Hematopoietic multipotent progenitor cell treated with erythropoietin and hydrocortisone succinate and interleukin-3 and kit ligand, for 17 days (in vitro differentiated cells): ENCODE data around the gene TWSG1.
"Not testable (repeated sequence)": the region's sequence is repeated elsewhere in the genome, so short reads cannot be mapped to it uniquely, and the experiment has no call there.

Experiments
- DNase-seq: peaks from one replicate; pipeline ENCODE4 v3.0.0-alpha.2; 2015; ENCODE audit warnings: low spot score

The TWSG1 gene

GRCh38 chr18:9335697-9336045 is 1.1 kb downstream of the TWSG1 start:
- DNase-seq: no peak

- DNase-seq: no peak
These were observed 2.3 kb downstream of the TWSG1 start for GRCh38 chr18:9336827-9337226.

DNA sequence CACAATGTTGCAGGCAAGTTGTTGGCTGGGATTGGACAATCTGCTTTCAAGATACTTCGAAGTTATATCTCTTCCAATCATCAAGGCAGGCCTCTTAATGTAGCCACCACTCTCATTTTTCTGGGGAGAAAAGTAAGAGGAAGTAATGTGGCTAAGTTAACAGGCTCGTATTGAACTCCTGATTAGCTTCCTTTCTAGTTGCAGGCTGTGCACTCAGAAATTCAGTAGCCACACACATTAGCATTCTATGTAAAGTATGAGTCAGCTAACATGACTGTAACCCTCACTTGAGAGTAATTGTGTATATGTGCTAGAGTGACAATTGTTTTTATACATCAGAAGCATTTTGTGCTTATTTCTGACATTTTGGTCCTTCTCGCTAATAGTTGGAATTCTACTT is 3.3 kb downstream of the TWSG1 start:
- no peak for DNase-seq

DNA sequence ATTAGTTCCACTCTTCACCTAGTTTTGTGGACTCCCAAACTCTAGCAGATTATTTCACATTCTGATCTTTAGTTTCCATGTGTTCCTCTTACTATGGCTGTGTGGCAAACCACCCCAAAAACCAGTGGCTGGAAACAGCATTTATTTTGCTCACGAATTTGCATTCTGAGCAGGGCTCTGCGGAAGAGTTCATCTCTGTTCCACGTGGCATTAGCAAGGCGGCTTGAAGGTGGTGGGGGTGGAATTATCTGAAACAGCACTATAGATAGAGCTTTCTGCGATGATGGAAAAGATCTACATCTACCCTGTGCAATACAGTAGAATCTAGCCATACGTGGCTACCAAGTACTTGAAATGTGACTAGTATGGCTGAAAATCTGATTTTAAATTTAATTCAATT is 5.9 kb downstream of the TWSG1 start:
- no peak for DNase-seq

- no peak for DNase-seq
These were observed 9.0 kb downstream of the TWSG1 start for GRCh38 chr18:9343577-9343976.

DNA sequence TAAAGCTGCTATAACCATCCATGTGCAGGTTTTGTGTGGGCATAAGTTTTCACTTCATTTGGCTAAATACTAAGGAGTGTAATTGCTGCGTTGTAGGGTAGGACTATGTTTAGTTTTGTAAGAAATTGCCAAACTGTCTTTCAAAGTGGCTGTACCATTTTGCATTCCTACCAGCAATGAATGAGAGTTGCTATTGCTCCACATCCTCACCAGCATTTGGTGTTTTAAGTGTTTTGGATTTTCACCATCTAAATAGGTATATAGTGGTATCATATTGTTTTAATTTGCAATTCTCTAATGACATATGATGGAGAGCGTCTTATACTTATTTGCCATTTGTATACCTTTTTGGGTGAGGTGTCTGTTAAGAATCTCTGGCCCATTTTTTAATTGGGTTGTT is 12.2 kb downstream of the TWSG1 start:
- DNase-seq: no peak

GRCh38 chr18:9348079-9348671 is 13.6 kb downstream of the TWSG1 start:
- no peak for DNase-seq

- DNase-seq: no peak
These were observed 14.2 kb downstream of the TWSG1 start for GRCh38 chr18:9348766-9349165.

DNA sequence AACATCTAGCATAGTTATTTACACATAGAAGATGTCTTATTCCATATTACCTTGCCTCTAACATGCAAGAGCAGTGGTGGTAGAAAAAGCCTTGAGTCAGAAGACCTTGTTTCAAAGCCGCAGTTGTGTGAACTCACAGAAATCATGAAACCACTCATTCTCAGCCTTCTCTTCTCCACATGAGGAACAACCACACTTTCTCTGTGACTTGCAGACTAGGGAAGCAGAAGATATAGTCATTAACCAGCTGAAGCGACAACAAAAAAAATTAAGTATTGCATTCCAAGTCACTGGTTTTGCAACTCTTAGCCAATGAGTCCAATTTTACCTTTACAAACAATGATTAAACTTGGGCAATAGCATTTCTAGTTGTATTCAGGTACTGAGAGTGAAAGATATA is 19.0 kb downstream of the TWSG1 start:
- DNase-seq: no peak

DNA sequence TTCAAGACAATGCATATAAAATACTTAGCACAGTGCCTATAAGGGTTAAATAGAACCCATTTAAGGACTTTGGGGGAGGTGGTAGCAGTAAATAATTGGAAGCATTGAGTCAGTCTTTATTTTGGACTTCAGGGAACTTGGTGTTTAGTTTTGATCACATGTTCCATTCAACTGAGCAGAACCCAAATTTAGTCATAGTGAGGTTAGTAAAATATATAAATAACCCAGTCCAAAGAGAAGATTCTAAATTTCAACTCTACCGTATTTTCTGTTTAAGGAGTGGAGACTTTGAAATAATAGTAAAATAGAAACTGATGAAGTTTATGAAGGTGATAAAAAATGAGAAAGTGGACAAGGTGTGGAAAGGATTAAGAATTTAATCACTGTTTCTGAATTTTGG is 19.7 kb downstream of the TWSG1 start:
- DNase-seq: no peak

GRCh38 chr18:9356976-9357375 is 22.4 kb downstream of the TWSG1 start:
- DNase-seq: no peak

DNA sequence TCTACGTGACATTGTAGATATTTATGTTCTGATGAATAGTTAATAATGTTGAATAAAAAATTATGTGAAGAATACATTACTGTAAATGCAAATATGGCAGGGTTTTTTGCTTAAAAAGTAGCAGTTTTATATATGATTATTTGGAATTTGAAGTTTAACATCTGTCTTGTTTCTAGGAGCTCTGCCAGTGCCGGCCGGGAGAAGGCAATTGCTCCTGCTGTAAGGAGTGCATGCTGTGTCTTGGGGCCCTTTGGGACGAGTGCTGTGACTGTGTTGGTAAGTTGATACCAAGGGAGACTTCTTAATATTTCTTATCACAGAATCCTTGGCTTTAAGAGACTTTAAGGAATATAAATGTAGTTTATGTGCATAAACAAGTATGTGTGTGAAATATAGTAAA is 25.2 kb downstream of the TWSG1 start:
- no peak for DNase-seq

- DNase-seq: no peak
These were observed 26.6 kb downstream of the TWSG1 start for GRCh38 chr18:9361191-9361590.

- no peak for DNase-seq
These were observed 28.3 kb downstream of the TWSG1 start for GRCh38 chr18:9362869-9363268.

- no peak for DNase-seq
These were observed 29.7 kb downstream of the TWSG1 start for GRCh38 chr18:9364242-9364641.

DNA sequence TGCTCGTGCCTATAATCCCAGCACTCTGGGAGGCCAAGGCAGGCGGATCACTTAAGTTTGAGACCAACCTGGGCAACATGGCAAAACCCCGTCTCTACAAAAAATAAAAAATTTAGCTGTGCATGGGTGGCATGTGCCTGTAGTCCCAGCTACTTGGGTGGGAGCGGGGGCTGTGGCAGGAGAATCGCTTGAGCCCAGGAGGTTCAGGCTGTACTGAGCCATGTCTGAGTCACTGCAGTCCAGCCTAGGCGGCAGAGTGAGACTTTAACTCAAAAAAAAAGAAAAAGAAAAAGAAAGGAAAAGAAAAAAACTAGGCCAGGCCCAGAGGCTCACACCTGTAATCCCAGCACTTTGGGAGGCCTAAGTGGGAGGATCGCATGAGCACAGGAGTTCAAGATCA is 30.8 kb downstream of the TWSG1 start:
- DNase-seq: no peak

DNA sequence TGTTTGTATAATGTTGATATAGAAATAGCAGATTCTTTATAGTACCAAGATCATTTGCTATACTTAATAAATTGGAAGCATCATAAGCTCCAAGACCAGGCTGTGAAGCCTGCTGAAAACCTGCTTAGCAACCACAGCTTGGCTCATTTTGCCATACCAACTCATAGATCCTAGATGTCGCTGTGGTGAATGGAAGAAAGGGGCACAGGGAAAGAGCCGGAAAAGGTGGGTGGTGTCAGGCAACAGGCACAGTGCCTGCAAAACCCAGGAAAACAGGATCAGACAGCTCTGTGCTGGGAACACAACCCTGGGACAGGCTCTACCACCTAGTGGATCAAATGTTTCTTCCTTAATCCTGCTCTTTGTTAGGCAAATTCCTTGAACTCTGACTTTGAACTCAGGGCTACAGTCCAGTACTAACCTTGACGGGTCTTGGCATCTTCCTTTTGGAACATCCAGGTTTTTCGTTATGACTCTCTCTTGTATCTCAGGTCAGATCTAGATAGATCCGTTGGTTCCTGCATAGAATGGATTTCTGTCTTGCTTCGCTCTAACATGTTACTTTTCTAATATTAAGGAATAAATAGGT is 31.6 kb downstream of the TWSG1 start:
- no peak for DNase-seq

DNA sequence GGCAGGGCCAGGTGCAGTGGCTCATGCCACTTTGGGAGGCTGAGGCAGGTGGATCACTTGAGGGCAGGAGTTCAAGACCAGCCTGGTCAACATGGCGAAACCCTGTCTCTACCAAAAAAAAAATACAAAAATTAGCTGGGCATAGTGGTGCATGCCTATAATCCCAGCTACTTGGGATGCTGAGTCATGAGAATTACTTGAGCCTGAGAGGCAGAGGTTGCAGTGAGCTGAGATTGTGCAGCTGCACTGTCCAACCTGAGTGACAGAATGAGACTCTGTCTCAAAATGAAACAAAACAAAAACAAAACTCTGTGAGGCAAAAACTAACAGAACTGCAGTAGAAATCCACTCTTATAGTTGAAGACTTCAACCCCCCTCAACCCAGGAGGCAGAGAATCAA is 38.7 kb downstream of the TWSG1 start:
- not testable (repeated sequence) for DNase-seq

GRCh38 chr18:9379118-9379517 is 44.5 kb downstream of the TWSG1 start:
- DNase-seq: no peak

GRCh38 chr18:9380101-9380500 is 45.5 kb downstream of the TWSG1 start:
- DNase-seq: no peak

GRCh38 chr18:9380621-9381395 is 46.2 kb downstream of the TWSG1 start:
- DNase-seq: no peak

- DNase-seq: no peak
These were observed 52.3 kb downstream of the TWSG1 start for GRCh38 chr18:9386879-9387278.

DNA sequence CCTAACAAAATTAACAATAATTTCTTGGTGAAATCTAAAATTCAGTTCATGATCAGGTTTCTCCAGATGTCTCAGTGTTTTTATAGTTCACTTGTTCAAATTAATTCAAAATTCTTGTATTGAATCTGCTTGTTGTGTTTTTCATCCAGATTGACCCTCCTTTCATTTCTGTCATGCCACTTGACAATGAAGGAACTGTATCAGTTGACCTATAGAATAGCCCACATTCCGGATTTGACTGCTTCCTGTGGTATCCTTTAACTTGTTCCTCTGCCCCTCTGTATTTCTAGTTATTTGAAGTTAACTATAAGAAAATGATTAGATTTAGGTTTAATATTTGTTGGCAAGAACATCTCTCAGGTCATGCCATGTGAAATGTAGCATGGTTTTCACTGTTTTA is 53.3 kb downstream of the TWSG1 start:
- no peak for DNase-seq

GRCh38 chr18:9389706-9390105 is 55.1 kb downstream of the TWSG1 start:
- DNase-seq: no peak
